ENCODE data around the gene UNC5B.

DNA sequence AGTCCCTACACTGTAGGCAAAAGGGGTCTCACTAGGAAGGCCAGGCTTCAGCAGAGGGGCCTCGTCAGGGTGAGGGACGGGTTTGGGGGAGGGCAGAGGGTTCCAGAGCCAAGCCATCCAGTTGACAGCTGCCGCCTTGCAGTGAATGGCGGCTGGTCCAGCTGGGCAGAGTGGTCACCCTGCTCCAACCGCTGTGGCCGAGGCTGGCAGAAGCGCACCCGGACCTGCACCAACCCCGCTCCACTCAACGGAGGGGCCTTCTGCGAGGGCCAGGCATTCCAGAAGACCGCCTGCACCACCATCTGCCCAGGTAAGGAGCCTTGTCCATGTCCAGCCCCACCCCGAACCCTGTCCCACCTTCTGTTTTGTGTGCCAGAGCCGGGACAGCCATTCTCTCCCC lies 75.1 kb downstream of the UNC5B start:
- TF ChIP-seq, protein P1, sequence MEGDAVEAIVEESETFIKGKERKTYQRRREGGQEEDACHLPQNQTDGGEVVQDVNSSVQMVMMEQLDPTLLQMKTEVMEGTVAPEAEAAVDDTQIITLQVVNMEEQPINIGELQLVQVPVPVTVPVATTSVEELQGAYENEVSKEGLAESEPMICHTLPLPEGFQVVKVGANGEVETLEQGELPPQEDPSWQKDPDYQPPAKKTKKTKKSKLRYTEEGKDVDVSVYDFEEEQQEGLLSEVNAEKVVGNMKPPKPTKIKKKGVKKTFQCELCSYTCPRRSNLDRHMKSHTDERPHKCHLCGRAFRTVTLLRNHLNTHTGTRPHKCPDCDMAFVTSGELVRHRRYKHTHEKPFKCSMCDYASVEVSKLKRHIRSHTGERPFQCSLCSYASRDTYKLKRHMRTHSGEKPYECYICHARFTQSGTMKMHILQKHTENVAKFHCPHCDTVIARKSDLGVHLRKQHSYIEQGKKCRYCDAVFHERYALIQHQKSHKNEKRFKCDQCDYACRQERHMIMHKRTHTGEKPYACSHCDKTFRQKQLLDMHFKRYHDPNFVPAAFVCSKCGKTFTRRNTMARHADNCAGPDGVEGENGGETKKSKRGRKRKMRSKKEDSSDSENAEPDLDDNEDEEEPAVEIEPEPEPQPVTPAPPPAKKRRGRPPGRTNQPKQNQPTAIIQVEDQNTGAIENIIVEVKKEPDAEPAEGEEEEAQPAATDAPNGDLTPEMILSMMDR (IDR thresholded peaks at IDR 0.05), result no peak
- TF ChIP-seq POLR2A (IDR thresholded peaks at IDR 0.05), result no peak
- TF ChIP-seq EP300 (IDR thresholded peaks at IDR 0.05), result no peak

Measured in tibial nerve (tissue), 4 donors.